Astrocyte (in vitro differentiated cells and primary cell): ENCODE results near the gene HOXA1.

ENCODE experiments used
- EZH2 ChIP-seq: IDR thresholded peaks from 2 replicates; pipeline ENCODE4 v1.6.1; 2012; ENCODE audit warnings: mild to moderate bottlenecking, low read length, inconsistent platforms; ENCODE audit not compliant: insufficient read depth
- TF ChIP-seq, protein P1 (sequence below): IDR thresholded peaks from 2 replicates; pipeline ENCODE4 v1.5.1; 2011; ENCODE audit warnings: low read depth, mild to moderate bottlenecking, inconsistent platforms, low read length, moderate library complexity; ENCODE audit not compliant: insufficient read depth

DNA sequence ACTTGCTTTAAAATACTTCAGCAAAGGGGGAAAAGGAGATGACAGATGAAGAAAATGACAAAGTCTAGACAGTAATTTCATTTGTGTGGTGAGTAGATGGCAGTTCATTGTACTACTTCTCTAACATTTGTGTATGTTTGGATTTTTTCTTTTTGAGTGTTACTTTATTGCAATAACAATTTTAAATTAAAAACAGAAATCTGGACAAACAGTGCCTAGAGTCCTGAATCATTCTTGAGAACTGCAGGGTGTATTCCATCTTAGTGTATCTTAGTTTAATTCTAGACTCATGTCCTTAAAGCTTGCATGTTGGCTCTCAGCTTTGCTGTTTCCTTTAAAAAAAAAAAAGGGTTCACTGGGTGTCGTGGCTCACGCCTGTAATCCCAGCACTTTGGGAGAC, 31.1 kb downstream of the HOXA1 start:
- TF ChIP-seq, protein P1, sequence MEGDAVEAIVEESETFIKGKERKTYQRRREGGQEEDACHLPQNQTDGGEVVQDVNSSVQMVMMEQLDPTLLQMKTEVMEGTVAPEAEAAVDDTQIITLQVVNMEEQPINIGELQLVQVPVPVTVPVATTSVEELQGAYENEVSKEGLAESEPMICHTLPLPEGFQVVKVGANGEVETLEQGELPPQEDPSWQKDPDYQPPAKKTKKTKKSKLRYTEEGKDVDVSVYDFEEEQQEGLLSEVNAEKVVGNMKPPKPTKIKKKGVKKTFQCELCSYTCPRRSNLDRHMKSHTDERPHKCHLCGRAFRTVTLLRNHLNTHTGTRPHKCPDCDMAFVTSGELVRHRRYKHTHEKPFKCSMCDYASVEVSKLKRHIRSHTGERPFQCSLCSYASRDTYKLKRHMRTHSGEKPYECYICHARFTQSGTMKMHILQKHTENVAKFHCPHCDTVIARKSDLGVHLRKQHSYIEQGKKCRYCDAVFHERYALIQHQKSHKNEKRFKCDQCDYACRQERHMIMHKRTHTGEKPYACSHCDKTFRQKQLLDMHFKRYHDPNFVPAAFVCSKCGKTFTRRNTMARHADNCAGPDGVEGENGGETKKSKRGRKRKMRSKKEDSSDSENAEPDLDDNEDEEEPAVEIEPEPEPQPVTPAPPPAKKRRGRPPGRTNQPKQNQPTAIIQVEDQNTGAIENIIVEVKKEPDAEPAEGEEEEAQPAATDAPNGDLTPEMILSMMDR = no peak
- TF ChIP-seq EZH2 = no peak
